B cell (primary cell): ENCODE measurements around the gene RPL41.
"Not testable (repeated sequence)": the region's sequence is repeated elsewhere in the genome, so short reads cannot be mapped to it uniquely, and the experiment has no call there.

ENCODE experiments used
- CTCF ChIP-seq: fragments of 200-600 bp; IDR thresholded peaks from one replicate; pipeline ENCODE4 v1.8.0; 2022; ENCODE audit warnings: antibody characterized with exemption, mild to moderate bottlenecking
- EZH2 ChIP-seq: IDR thresholded peaks from 2 replicates; pipeline ENCODE4 v1.6.1; 2012; ENCODE audit warnings: borderline replicate concordance, low read depth, mild to moderate bottlenecking, moderate library complexity, low read length; ENCODE audit not compliant: insufficient read depth, poor library complexity, severe bottlenecking

GRCh38 chr12:56077966-56078365 lies 38.5 kb upstream of the RPL41 start:
- not testable (repeated sequence) for TF ChIP-seq CTCF, EZH2
